Astrocyte of the spinal cord (primary cell): ENCODE results near the gene MMP25.
"Not testable (repeated sequence)": the region's sequence is repeated elsewhere in the genome, so short reads cannot be mapped to it uniquely, and the experiment has no call there.

Experiments
- DNase-seq: peaks from one replicate; pipeline ENCODE4 v3.0.0; 2011; ENCODE audit warnings: low read depth, low spot score
- H3K4me3 ChIP-seq: 2 replicates; pipeline ENCODE4 v1.5.1; 2011; ENCODE audit warnings: low read depth, mild to moderate bottlenecking, low read length, moderate library complexity
- in situ Hi-C: cut with HindIII; loops from 2 replicates; pipeline ENCODE4 v1.10.0; 2017; ENCODE audit warnings: low sequenced_read_pairs
- TF ChIP-seq, protein P1 (sequence below): IDR thresholded peaks from 2 replicates; pipeline ENCODE4 v1.5.1; 2012; ENCODE audit warnings: low read depth, mild to moderate bottlenecking, low read length, inconsistent platforms

MMP25 gene

DNA sequence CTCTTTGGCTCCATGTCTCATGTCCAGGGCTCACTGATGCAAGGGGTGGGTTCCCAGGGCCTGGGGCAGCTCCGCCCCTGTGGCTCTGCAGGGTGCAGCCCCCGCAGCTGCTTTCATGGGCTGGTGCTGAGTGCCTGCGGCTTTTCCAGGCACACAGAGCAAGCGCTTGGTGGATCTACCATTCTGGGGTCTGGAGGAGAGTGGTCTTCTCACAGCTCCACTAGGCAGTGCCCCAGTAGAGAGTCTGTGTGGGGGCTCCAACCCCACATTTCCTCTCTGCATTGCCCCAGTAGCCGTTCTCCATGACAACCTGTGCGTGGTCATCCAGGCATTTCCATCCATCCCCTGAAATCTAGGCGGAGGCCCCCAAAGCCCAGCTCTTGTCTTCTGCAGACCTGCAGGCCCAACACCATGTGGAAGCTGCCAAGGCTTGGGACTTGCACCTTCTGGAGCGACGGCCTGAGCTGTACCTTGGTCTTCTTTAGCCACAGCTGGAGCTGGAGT, 24.3 kb downstream of the MMP25 start:
- no peak for DNase-seq
- in situ Hi-C loops: no loop called here
- TF ChIP-seq, protein P1, sequence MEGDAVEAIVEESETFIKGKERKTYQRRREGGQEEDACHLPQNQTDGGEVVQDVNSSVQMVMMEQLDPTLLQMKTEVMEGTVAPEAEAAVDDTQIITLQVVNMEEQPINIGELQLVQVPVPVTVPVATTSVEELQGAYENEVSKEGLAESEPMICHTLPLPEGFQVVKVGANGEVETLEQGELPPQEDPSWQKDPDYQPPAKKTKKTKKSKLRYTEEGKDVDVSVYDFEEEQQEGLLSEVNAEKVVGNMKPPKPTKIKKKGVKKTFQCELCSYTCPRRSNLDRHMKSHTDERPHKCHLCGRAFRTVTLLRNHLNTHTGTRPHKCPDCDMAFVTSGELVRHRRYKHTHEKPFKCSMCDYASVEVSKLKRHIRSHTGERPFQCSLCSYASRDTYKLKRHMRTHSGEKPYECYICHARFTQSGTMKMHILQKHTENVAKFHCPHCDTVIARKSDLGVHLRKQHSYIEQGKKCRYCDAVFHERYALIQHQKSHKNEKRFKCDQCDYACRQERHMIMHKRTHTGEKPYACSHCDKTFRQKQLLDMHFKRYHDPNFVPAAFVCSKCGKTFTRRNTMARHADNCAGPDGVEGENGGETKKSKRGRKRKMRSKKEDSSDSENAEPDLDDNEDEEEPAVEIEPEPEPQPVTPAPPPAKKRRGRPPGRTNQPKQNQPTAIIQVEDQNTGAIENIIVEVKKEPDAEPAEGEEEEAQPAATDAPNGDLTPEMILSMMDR: no peak
- no peak overlapping the region for H3K4me3 ChIP-seq

DNA sequence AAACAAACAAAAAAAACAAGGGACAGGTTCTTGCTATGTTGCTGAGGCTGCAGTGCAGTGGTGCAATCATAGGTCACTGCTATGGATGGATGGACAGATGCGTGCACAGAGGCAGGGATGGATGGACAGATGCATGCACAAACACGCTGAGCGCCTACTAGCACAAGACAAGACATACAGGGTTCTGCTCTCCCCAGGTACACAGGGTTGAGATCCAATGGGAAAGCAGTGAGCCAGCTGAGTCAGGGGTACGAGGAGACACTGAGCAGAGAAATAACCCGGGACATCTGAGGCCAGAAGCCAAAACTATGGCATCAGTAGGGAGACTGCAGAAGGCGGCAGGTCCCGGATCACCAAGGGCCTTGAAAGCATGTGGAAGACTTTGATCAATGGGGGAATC, 25.3 kb downstream of the MMP25 start:
- in situ Hi-C loops: no loop called here

DNA sequence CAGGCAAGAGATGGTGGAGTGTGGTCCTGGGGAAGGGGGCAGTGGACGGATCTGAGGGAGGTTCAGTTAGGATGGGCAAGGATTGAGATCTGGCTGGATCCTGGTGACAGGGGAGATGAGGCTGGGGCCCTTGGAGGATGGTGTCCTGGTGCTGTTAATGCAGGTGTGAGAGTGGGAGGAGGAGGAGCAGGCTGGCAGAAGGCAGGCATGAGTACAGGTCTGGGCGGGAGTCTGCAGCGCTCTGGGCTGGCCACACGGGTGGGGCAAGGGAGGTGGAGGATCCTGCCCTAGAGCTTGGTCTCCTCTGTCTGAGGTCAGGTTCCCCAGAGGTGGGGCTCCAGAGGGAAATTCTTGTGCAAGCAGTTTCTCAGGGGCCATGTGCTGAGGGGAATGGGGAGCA, 25.8 kb downstream of the MMP25 start:
- in situ Hi-C loops, DNase-seq, H3K4me3 ChIP-seq: not testable (repeated sequence)

More for the DNA sequence above, 25.3 kb downstream of the MMP25 start:
- no peak overlapping the region for H3K4me3 ChIP-seq
- TF ChIP-seq, protein P1: no peak
- no peak for DNase-seq

DNA sequence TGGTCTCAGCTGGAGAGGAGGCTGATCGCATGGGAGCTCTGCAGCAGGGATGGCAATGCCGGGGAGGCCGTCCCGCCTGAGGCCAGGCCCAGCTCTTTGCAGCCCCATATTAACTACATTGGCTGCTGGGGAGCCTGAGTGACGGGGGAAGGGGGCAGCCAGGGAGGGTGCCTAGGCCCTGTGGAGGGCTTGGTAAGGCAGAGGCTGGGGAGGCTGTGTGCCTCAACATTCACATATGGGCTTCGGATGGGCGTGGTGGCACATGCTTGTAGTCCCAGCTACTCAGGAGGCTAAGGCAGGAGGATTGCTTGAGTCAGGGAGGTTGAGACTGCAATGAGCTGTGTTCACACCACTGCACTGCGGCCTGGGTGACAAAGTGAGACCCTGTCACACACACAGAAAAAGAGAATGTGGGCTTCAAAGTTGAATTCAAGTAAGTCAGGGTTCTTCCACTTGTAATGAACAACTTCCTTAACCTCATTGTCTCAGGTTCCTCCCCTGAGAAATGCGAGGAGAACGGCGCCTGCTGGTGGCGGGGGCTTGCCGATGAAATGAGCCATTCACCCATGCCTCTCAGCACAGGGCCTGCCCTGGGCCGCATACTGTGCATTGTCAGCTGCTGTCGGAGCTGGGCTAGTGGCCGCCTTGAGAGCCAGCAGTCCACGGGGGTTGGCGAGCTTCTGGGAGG, 26.4 kb downstream of the MMP25 start:
- in situ Hi-C loops, H3K4me3 ChIP-seq, DNase-seq: not testable (repeated sequence)

DNA sequence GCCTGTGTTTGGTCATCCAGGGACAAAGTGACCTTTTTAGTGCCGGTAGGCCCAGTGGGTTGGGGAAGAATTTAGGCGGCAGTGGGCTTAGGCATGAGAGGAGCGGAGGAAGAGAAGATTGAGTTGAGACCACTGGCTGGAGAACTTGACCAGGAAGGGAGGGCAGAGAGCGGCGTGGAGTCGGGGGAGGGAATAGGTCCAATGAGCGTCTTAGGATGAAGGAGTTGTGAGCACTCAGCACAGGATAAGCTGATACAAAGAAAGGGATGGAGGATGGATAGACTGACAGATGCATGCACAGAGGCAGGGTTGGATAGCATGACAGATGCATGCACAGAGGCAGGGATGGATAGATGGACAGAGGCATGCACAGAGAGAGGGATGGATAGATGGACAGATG, 27.1 kb downstream of the MMP25 start:
- in situ Hi-C loops: no loop called here
- H3K4me3 ChIP-seq: no peak overlapping the region
- DNase-seq: no peak
- TF ChIP-seq, protein P1: no peak

DNA sequence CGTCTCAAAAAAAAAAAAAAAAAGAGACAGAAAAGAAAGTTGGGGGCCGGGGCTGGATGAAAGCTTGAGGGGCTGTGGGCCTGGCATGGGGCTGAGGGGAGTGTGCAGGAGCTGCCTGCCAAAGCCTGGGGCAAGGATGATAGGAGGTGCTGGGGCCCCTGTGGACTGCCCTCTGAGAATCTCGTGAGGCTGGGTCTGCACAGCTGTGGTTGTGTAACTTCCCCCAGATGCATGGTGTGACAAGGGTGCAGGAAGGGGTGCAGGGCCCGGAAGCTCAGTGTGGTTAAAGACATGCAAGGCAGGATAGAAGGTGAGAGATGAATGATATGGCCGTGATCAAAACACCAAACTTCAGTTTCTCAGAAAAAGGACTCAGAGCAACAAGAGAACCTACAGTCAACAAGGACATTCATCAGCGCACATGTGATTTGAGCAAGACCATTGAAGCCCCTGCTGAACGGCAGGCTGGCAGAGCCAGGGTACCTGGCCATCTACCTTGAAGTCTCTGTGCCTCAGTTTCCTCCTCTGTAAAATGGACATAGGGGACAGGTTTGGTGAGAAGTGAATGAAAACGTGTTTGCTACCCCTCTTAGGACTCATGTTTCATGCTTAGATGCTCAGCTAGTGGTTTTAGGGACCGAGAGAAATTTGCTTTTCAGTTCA, 28.6 kb downstream of the MMP25 start:
- no peak overlapping the region for H3K4me3 ChIP-seq
- TF ChIP-seq, protein P1: no peak
- no peak for DNase-seq
- in situ Hi-C loops: no loop called here

DNA sequence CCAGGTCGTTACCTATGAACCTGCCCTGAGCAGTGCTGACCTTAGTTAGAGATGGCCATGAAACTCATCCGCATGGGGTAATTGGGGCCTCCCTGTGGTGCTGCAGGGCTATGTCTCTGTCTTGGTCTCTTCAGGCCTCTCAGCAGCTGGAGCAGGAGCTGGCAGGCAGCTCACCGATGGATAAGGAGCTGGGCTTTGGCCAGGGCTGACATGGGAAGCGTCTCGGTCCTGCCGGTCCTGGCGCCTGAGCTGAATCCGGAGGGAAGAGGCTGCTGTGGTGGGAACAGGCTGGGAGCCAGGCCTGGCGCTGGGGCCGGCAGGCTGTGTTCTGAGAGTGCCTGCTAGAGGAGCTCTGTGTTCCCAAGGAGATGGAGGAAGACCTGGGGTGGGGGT, 29.2 kb downstream of the MMP25 start:
- TF ChIP-seq, protein P1: no peak
- in situ Hi-C loops: no loop called here
- DNase-seq: no peak
- no peak overlapping the region for H3K4me3 ChIP-seq

DNA sequence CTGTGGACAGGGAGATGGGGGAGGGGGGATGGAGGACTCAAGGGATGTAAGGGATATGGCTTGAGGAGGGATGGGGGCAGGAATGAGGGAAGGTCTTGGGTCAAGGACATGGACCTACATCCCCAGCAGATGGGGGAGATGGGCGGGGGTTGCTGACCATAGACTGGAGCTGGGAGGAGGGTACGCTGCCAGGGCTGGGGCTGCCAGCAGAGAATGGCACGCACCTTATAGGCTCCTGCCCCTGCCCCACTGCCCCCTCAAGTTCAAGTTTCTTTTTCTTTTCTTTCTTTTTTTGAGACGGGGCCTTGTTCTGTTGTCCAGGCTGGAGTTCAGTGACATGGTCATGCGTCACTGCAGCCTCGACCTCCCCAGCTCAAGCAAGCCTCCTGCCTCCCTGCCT, 29.6 kb downstream of the MMP25 start:
- in situ Hi-C loops, DNase-seq, H3K4me3 ChIP-seq: not testable (repeated sequence)
